H1 (cell line): Measurements from ENCODE around the gene CBFA2T2. TPM values are rescaled to one million over a fixed set of nuclear protein-coding genes. Genes with fewer than 3 reads are reported as not detected.
A peak's percentile ranks its signal among the peaks of the same experiment; 100 is the strongest.

Experiments
- RAD21 ChIP-seq, 2 experiments: IDR thresholded peaks in 1 of 2; conservative IDR thresholded peaks in 1 of 2; 2 replicates each; pipeline ENCODE4 v1.6.1; 2011; ENCODE audit warnings: low read depth in 2 of 2, low read length in 2 of 2, improper control_type of control experiment in 1 of 2, inconsistent platforms in 1 of 2, mild to moderate bottlenecking in 1 of 2, moderate library complexity in 1 of 2
- polyA plus RNA-seq, 7 experiments: library from polyadenylated mRNA; depleted of rRNA in 3 of 7; stranded (reverse) in 5 of 7; unstranded in 2 of 7; fragments of >200 nt in 5 of 7; fragments of 200-250 nt in 2 of 7; gene quantifications; 1 replicate in 5 of 7; 2 replicates in 1 of 7; 4 replicates in 1 of 7; pipeline versions ENCODE4 v1.2.1 to v1.2.3, GENCODE V29; 2011 to 2013; ENCODE audit warnings: missing spikeins in 2 of 7, mixed read lengths in 2 of 7
- total RNA-seq: library from RNA; stranded (reverse); fragmentation: NEBNext Ultra II Directional; extraction: Animal tissue kit (Norgen Biotek cat#: 25700); gene quantifications from 2 replicates; pipeline ENCODE4 v1.2.1, GENCODE V29; 2021
- TF ChIP-seq, protein P1 (sequence below): IDR thresholded peaks from 2 replicates; pipeline ENCODE4 v1.6.1; 2012; ENCODE audit warnings: inconsistent platforms
- TF ChIP-seq, protein P2 (sequence below): IDR thresholded peaks from 2 replicates; pipeline ENCODE4 v1.6.1; 2011; ENCODE audit warnings: low read depth, mild to moderate bottlenecking, low read length; ENCODE audit not compliant: insufficient read depth

Gene CBFA2T2
- total and polyA plus RNA-seq, 2 of the 8 experiments (the other 6 are each of a cell fraction or from before 2014, with no cell fraction given), result 11.6 to 12.9 TPM

DNA sequence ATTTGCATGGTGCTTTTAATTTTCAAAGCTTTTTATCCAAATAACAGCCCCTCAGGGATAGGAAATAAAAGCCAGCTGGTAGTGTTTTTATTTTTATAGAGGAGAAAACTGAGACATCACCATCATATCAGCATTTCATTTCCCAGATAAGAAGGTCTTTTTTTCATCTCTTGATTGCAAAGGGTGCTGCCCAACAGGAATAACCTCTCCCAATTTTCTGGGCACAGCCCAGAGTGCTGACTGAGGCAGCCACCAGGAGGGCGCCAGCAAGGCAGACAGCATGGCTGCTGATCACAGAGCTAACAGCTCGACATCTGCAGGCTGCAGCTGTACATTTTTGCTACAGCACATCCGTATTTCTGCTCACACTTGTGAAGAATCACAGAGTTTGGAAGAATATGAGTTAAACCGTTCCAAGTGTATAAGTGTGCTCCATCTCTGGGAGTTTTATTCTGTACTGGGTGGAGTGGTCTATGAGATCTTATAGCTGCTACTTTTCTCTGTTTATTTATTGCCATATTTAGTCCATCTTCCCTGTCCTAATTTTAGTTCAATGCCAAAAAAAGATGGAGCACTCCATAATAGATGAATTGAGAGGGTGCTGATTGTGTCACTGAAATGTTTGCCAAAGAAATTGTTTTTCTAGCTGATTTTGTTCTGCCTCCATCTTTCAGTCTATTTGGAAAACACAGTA lies 86.7 kb downstream of the CBFA2T2 start (continued):
- TF ChIP-seq, protein P1, sequence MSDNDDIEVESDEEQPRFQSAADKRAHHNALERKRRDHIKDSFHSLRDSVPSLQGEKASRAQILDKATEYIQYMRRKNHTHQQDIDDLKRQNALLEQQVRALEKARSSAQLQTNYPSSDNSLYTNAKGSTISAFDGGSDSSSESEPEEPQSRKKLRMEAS, result no peak
- TF ChIP-seq, protein P2, sequence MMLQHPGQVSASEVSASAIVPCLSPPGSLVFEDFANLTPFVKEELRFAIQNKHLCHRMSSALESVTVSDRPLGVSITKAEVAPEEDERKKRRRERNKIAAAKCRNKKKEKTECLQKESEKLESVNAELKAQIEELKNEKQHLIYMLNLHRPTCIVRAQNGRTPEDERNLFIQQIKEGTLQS, result no peak
- TF ChIP-seq RAD21 (IDR thresholded peaks at IDR 0.05 in 1 of 2, conservative IDR thresholded peaks at IDR 0.05 in 1 of 2; ENCODE audit: low read depth in 2 of 2, low read length in 2 of 2), result peak in 1 of 2 experiments; percentile 5; a peak in 1 of 4 replicates
